ENCODE results near the gene GOLGA2. TPM values are rescaled to one million over a fixed set of nuclear protein-coding genes. Genes with fewer than 3 reads are reported as not detected.

Gene GOLGA2
- total RNA-seq, 3 donors from 2014 or later: 87.7 to 121 (median 97.5) TPM

GRCh38 chr9:128262687-128263086 is 13.1 kb downstream of the GOLGA2 start:
- no peak for TF ChIP-seq CTCF (IDR thresholded peaks at IDR 0.05)
- TF ChIP-seq POLR2A (IDR thresholded peaks at IDR 0.05): no peak
- no peak for TF ChIP-seq POLR2AphosphoS5 (IDR thresholded peaks at IDR 0.05)
- H3K4me1 ChIP-seq: no peaks in the 10 kb centered on the region
- intact Hi-C loops (cut with DNase I; ENCODE audit: low total_unique reads): no loop called here
- peaks cover 17% of the 10 kb centered on the region for H3K36me3 ChIP-seq
- no peak overlapping the region for H3K4me3 ChIP-seq
- no peak overlapping the region for H3K27ac ChIP-seq
- no peak for DNase-seq (ENCODE audit: low spot score in 2 of 2)
- H3K9me3 ChIP-seq: no peaks in the 10 kb centered on the region
- H3K27me3 ChIP-seq: no peaks in the 10 kb centered on the region

- no peaks in the 10 kb centered on the region for H3K9me3 ChIP-seq
- H3K4me1 ChIP-seq: no peaks in the 10 kb centered on the region
- H3K4me3 ChIP-seq: no peak overlapping the region
- intact Hi-C loops (cut with DNase I; ENCODE audit: low total_unique reads): no loop called here
- no peak for DNase-seq (ENCODE audit: low spot score in 2 of 2)
- H3K27me3 ChIP-seq: no peaks in the 10 kb centered on the region
- H3K27ac ChIP-seq: no peak overlapping the region
- no peak for TF ChIP-seq POLR2A (IDR thresholded peaks at IDR 0.05)
- no peak for TF ChIP-seq CTCF (IDR thresholded peaks at IDR 0.05)
- no peak for TF ChIP-seq POLR2AphosphoS5 (IDR thresholded peaks at IDR 0.05)
- H3K36me3 ChIP-seq: peaks cover 17% of the 10 kb centered on the region
Observed at GRCh38 chr9:128260340-128260739, 15.5 kb downstream of the GOLGA2 start.

GRCh38 chr9:128259156-128259555 is 16.7 kb downstream of the GOLGA2 start:
- H3K4me1 ChIP-seq: no peaks in the 10 kb centered on the region
- intact Hi-C loops (cut with DNase I; ENCODE audit: low total_unique reads): no loop called here
- H3K36me3 ChIP-seq: peaks cover 17% of the 10 kb centered on the region
- no peak for TF ChIP-seq CTCF (IDR thresholded peaks at IDR 0.05)
- TF ChIP-seq POLR2AphosphoS5 (IDR thresholded peaks at IDR 0.05): no peak
- no peak for TF ChIP-seq POLR2A (IDR thresholded peaks at IDR 0.05)
- H3K27me3 ChIP-seq: no peaks in the 10 kb centered on the region
- DNase-seq (ENCODE audit: low spot score in 2 of 2): no peak
- no peaks in the 10 kb centered on the region for H3K9me3 ChIP-seq
- H3K4me3 ChIP-seq: no peak overlapping the region
- H3K27ac ChIP-seq: no peak overlapping the region

- intact Hi-C loops (cut with DNase I; ENCODE audit: low total_unique reads): no loop called here
- Histone ChIP-seq H3K36me3 (peaks cover 17% of the 10 kb centered on the region), H3K27me3 (no peaks in the 10 kb centered on the region), H3K4me3 (no peak overlapping the region), H3K9me3 (no peaks in the 10 kb centered on the region), H3K27ac (no peak overlapping the region), H3K4me1 (no peaks in the 10 kb centered on the region)
- no peak for DNase-seq (ENCODE audit: low spot score in 2 of 2)
- TF ChIP-seq POLR2A (IDR thresholded peaks at IDR 0.05): no peak
- TF ChIP-seq POLR2AphosphoS5 (IDR thresholded peaks at IDR 0.05): no peak
- TF ChIP-seq CTCF (IDR thresholded peaks at IDR 0.05): no peak
Observed at GRCh38 chr9:128258326-128258725, 17.5 kb downstream of the GOLGA2 start.

- H3K36me3 ChIP-seq: peaks cover 17% of the 10 kb centered on the region
- intact Hi-C loops (cut with DNase I; ENCODE audit: low total_unique reads): no loop called here
- no peaks in the 10 kb centered on the region for H3K9me3 ChIP-seq
- H3K27me3 ChIP-seq: no peaks in the 10 kb centered on the region
- DNase-seq (ENCODE audit: low spot score in 2 of 2): no peak
- H3K4me1 ChIP-seq: no peaks in the 10 kb centered on the region
- no peak overlapping the region for H3K4me3 ChIP-seq
- no peak overlapping the region for H3K27ac ChIP-seq
- TF ChIP-seq POLR2AphosphoS5 (IDR thresholded peaks at IDR 0.05) (no peak), CTCF (IDR thresholded peaks at IDR 0.05) (no peak)
Observed at GRCh38 chr9:128257907-128258306, 17.9 kb downstream of the GOLGA2 start.
